Pancreas (tissue), 10 donors: Measurements from ENCODE around the gene HDAC11. TPM values are rescaled to one million over a fixed set of nuclear protein-coding genes. Genes with fewer than 3 reads are reported as not detected.

Source experiments
- ATAC-seq, 4 donors: fragments of 200-7000 bp; cut with Tn5 transposase; one replicate each; pipeline versions ENCODE4 v1.8.0 to v1.9.1; 2020; ENCODE audit warnings: mild to moderate bottlenecking in 4 of 4, moderate library complexity in 4 of 4
- DNase-seq, 6 donors: peaks; one replicate each; pipeline ENCODE4 v3.0.0-alpha.2; 2020
- FAIRE-seq: peaks from 2 replicates; lab custom pipeline; 2012; peaks lifted over from hg19 to GRCh38; lab: Jason Lieb, UNC
- H3K27ac ChIP-seq, 4 donors: fragments of 200-600 bp; sonication (generic); 1 replicate in 3 of 4; 2 replicates in 1 of 4; pipeline versions ENCODE4 v1.5.0 to v1.8.0; 2020
- H3K27me3 ChIP-seq, 4 donors: fragments of 200-600 bp; one replicate each; pipeline ENCODE4 v1.8.0; 2021
- H3K36me3 ChIP-seq, 3 donors: fragments of 200-600 bp; sonication (generic) in 1 of 3; one replicate each; pipeline versions ENCODE4 v1.5.0 to v1.8.0; 2020 to 2021
- H3K4me1 ChIP-seq, 3 donors: fragments of 200-600 bp; one replicate each; pipeline ENCODE4 v1.8.0; 2021
- H3K4me3 ChIP-seq, 4 donors: fragments of 200-600 bp; sonication (generic) in 2 of 4; one replicate each; pipeline versions ENCODE4 v1.5.0 to v1.8.0; 2020 to 2021
- H3K9me3 ChIP-seq, 4 donors: fragments of 200-600 bp; one replicate each; pipeline ENCODE4 v1.8.0; 2021
- WGBS, 2 donors: extraction: QIAGEN DNeasy Blood & Tissue Kit; methylation state at CpG; one replicate each; pipeline ENCODE4 v1.1.7; 2013; 5-methylcytosine and 5-hydroxymethylcytosine counted together
- intact Hi-C, 3 donors: fragments of 100-400 bp; cut with DNase I; formaldehyde crosslinking; loops; one replicate each; pipeline versions ENCODE4 v1.11.1 to v1.14.2; 2022
- polyA plus RNA-seq, 2 donors: library from polyadenylated mRNA; stranded (reverse); fragments of 200-250 nt; gene quantifications; one replicate each; pipeline ENCODE4 v1.2.3, GENCODE V29; 2013
- total RNA-seq, 6 donors: library from RNA; stranded (reverse); fragmentation: NEBNext Ultra II Directional in 4 of 6; extraction: Animal tissue kit (Norgen Biotek cat#: 25700) in 4 of 6; gene quantifications; one replicate each; pipeline versions ENCODE4 v1.2.1 to v1.2.4, GENCODE V29; 2021 to 2023
- TF ChIP-seq, protein P1 (sequence below), 4 donors: fragments of 200-600 bp; sonication (generic) in 3 of 4; IDR thresholded peaks; one replicate each; pipeline versions ENCODE4 v1.5.0 to v1.8.0; 2021; ENCODE audit warnings: antibody characterized with exemption in 4 of 4
- donor health status: healthy with polysubstance abuse.
- donor health status: DM: no; HTN: no; CAD: no; lungs with moderate emphysema.
- donor health status: DM: no; HTN: no; CAD: no.
- donor health status: control.
- donor health status: control.
- donor health status: Bipolar disorder and iron deficiency.
- donor health status: DM: yes; HTN: yes; CAD: no.
- donor health status: DM: no; HTN: no; CAD: no.
- donor health status: DM: no; HTN: no; CAD: no.
- donor health status: DM: yes; HTN: yes; CAD: no.

The HDAC11 gene
- total and polyA plus RNA-seq, 8 donors, result 20.4 to 40.3 (median 26.8) TPM

DNA sequence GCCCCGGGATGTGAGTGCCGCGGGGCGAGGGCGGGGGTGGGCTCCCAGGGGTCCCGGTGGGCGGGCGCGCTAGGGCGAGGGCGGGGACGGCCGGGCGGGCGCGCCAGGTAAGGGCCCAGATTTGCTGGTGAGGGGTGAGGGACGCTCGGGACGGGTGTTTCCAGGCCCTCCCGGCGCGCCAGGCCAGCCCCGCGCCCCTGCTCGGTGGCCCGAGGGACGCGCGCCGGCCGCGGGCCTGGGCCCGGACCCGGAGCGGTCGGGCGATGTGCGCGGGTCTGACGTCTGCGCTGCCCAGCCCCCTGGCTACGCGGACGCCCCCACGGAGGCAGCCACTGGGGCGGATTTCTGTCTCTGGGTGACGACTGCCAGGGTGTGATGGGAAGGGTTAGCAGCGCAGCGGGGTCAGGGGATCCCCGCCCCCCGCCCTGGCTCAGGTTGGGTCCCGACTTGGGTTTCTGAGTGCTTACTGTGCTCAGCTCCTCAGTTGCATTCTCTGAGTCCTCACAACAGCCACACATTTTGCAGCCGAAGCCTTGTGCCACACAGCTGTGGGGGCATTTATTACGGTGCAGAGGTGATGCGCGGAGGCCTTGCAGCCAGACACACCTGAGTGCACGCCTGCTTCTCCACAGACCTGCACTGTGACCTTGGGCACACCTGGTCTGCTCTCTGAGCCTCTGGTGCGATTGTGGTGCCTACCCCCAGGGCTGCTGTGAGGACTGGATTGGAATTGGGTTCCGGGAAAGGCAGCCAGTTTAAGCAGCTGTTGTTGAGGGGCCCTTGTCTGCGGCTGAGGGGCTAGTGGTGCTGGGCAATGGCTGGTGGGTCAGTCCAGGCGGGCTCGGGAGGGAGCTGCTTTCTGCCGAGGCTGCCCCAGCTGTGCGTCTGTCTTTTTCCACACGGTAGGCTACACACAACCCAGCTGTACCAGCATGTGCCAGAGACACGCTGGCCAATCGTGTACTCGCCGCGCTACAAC is 523 bp downstream of the HDAC11 start:
- FAIRE-seq (no peak), ATAC-seq (peak; percentile 41 to 66 (median 54)), DNase-seq (peak; percentile 82 to 93 (median 88))
- 4 to 5% methylated on average over 61 to 70 of the region's 70 CpGs for WGBS, 2 donors
- intact Hi-C loops, result no loop called here
- H3K27ac ChIP-seq, result peak overlapping the region; percentile 95 to 97 (median 96)
- TF ChIP-seq, protein P1, sequence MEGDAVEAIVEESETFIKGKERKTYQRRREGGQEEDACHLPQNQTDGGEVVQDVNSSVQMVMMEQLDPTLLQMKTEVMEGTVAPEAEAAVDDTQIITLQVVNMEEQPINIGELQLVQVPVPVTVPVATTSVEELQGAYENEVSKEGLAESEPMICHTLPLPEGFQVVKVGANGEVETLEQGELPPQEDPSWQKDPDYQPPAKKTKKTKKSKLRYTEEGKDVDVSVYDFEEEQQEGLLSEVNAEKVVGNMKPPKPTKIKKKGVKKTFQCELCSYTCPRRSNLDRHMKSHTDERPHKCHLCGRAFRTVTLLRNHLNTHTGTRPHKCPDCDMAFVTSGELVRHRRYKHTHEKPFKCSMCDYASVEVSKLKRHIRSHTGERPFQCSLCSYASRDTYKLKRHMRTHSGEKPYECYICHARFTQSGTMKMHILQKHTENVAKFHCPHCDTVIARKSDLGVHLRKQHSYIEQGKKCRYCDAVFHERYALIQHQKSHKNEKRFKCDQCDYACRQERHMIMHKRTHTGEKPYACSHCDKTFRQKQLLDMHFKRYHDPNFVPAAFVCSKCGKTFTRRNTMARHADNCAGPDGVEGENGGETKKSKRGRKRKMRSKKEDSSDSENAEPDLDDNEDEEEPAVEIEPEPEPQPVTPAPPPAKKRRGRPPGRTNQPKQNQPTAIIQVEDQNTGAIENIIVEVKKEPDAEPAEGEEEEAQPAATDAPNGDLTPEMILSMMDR (IDR thresholded peaks at IDR 0.05), result no peak
- no peaks in the 10 kb centered on the region for H3K36me3 ChIP-seq
- H3K9me3 ChIP-seq, result no peaks in the 10 kb centered on the region
- peak overlapping the region; percentile 53 to 78 (median 71) for H3K4me3 ChIP-seq
- peaks cover 28 to 40% (median 32%) of the 10 kb centered on the region in 3 donors for H3K4me1 ChIP-seq
- H3K27me3 ChIP-seq, result no peaks in the 10 kb centered on the region

DNA sequence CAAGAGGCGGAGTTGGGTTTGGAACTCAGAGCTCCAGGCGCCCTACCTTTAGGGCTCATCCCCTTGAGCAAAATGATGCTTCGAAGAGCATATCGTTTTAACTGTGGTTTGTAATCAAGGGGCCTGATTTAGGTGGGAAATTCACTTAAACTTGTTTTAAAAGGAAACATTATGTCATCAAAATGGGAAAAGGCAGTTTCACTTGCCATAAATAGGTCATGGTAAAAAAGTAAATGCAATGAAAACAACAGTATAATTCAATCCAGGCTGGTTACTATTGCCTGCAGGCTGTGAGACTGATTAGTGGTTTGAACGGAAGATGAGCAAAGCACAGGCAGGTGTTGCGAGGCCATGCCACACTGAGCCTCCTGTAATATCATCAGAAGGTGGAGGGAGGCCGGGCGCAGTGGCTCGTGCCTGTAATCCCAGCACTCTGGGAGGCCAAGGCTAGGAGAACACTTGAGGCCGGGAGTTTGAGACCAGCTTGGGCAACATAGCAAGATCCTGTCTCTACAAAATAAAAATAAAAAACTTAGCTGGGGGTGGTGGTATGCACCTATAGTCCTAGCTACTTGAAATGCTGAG is 2.1 kb downstream of the HDAC11 start:
- H3K9me3 ChIP-seq, result no peaks in the 10 kb centered on the region
- WGBS, 2 donors, result 83 to 93% methylated on average over 10 of the region's 10 CpGs
- ATAC-seq (no peak), FAIRE-seq (no peak), DNase-seq (peak in 2 of 6 donors; percentile 32 to 49)
- TF ChIP-seq, protein P1 (IDR thresholded peaks at IDR 0.05), result no peak
- peaks cover 34 to 46% (median 39%) of the 10 kb centered on the region in 3 donors for H3K4me1 ChIP-seq
- peak overlapping the region in 1 of 4 donors; percentile 78 for H3K4me3 ChIP-seq
- intact Hi-C loops, result no loop called here
- H3K36me3 ChIP-seq, result no peaks in the 10 kb centered on the region
- H3K27ac ChIP-seq, result peak overlapping the region in 2 of 4 donors; percentile 96 to 97
- no peaks in the 10 kb centered on the region for H3K27me3 ChIP-seq

DNA sequence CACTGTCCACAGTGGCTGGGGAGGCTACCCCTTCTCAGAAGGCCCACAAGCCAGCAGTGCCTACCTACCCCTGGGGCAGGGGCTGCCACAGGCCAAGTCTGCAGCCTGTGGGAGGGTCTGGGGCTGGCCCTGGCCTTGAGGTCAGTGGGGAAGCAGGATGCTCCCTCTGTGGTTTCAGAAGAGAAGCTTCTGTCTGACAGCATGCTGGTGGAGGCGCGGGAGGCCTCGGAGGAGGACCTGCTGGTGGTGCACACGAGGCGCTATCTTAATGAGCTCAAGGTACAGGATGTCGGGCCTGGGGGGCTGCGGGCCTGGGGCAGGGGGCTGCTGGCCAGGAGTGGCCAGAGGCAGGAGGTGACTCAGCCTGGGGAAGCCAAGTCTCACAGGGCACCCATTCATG is 3.2 kb downstream of the HDAC11 start:
- no peak for ATAC-seq
- Histone ChIP-seq H3K4me1 (peaks cover 34 to 46% (median 39%) of the 10 kb centered on the region in 3 donors), H3K27me3 (no peaks in the 10 kb centered on the region), H3K27ac (peak overlapping the region in 3 of 4 donors; percentile 5 to 94 (median 93)), H3K4me3 (peak overlapping the region in 1 of 4 donors; percentile 15), H3K36me3 (no peaks in the 10 kb centered on the region), H3K9me3 (no peaks in the 10 kb centered on the region)
- intact Hi-C loops, result no loop called here
- DNase-seq, result peak in 2 of 6 donors; percentile 53 to 64
- TF ChIP-seq, protein P1 (IDR thresholded peaks at IDR 0.05), result no peak
- FAIRE-seq, result no peak
- WGBS, 2 donors, result 70 to 72% methylated on average over 7 of the region's 7 CpGs

DNA sequence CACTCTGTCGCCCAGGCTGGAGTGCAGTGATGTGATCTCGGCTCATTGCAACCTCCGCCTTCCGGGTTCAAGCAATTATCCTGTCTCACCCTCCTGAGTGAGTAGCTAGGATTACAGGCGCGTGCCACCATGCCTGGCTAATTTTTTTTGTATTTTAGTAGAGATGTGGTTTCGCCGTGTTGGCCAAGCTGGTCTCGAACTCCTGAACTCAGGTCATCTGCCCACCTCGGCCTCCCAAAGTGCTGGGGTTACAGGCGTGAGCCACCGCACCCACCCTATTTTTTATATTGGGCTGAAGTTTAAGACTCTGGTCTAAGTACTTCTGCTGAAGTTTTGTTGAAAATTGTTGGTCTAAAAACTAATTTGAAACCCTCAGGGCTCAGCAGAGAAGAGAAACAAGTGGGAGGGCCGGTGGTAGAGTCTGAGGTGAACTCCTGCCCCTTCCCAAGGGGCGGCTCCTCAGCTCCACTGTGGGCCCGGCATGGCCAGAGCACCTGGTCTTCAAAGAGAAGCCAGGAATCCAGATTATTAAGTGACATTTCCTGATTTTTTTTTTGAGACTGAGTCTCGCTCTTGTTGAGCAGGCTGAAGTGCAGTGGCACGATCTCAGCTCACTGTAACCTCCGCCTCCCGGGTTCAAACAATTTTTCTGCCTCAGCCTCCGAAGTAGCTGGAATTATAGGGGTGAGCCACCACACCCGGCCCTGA is 4.0 kb downstream of the HDAC11 start:
- DNase-seq, result peak in 3 of 6 donors; percentile 52 to 63 (median 57)
- intact Hi-C loops, result no loop called here
- ATAC-seq, result peak in 2 of 4 donors; percentile 8 to 10

More for the DNA sequence above, 4.0 kb downstream of the HDAC11 start:
- TF ChIP-seq, protein P1 (IDR thresholded peaks at IDR 0.05), result no peak
- peaks cover 0 to 4% (median 0%) of the 10 kb centered on the region in 3 donors for H3K36me3 ChIP-seq
- H3K27me3 ChIP-seq, result no peaks in the 10 kb centered on the region
- H3K4me3 ChIP-seq, result no peak overlapping the region
- FAIRE-seq, result no peak
- H3K27ac ChIP-seq, result peak overlapping the region; percentile 61 to 94 (median 90)
- 63 to 64% methylated on average over 21 of the region's 21 CpGs for WGBS, 2 donors
- no peaks in the 10 kb centered on the region for H3K9me3 ChIP-seq
- peaks cover 34 to 41% (median 39%) of the 10 kb centered on the region in 3 donors for H3K4me1 ChIP-seq
